Measurements from ENCODE around the gene TMEM63C. TPM values are rescaled to one million over a fixed set of nuclear protein-coding genes. Genes with fewer than 3 reads are reported as not detected.

Gene TMEM63C
- total RNA-seq, 1 donor from 2014 or later: 0.63 TPM

GRCh38 chr14:77219591-77219990 is 38.0 kb downstream of the TMEM63C start:
- intact Hi-C loops (cut with micrococcal nuclease): no loop called here
- Histone ChIP-seq H3K27me3 (ENCODE audit: low read depth) (peaks cover 44% of the 10 kb centered on the region), H3K36me3 (no peaks in the 10 kb centered on the region), H3K9me3 (replicated peaks) (no peaks in the 10 kb centered on the region), H3K27ac (replicated peaks) (no peak overlapping the region), H3K4me3 (no peak overlapping the region), H3K4me1 (peaks cover 12% of the 10 kb centered on the region)
- peak; percentile 31 for DNase-seq
- no peak for TF ChIP-seq CTCF (IDR thresholded peaks at IDR 0.05; ENCODE audit: borderline replicate concordance)

GRCh38 chr14:77220246-77221017 is 38.8 kb downstream of the TMEM63C start:
- no peak for DNase-seq
- Histone ChIP-seq H3K9me3 (replicated peaks) (no peaks in the 10 kb centered on the region), H3K4me1 (peaks cover 12% of the 10 kb centered on the region), H3K4me3 (no peak overlapping the region), H3K36me3 (no peaks in the 10 kb centered on the region), H3K27me3 (ENCODE audit: low read depth) (peaks cover 36% of the 10 kb centered on the region), H3K27ac (replicated peaks) (no peak overlapping the region)
- intact Hi-C loops (cut with micrococcal nuclease): no loop called here
- TF ChIP-seq CTCF (IDR thresholded peaks at IDR 0.05; ENCODE audit: borderline replicate concordance): no peak

GRCh38 chr14:77221241-77221871 is 39.8 kb downstream of the TMEM63C start:
- Histone ChIP-seq H3K9me3 (replicated peaks) (no peaks in the 10 kb centered on the region), H3K27ac (replicated peaks) (no peak overlapping the region), H3K36me3 (no peaks in the 10 kb centered on the region), H3K27me3 (ENCODE audit: low read depth) (peaks cover 27% of the 10 kb centered on the region), H3K4me1 (peaks cover 12% of the 10 kb centered on the region), H3K4me3 (no peak overlapping the region)
- TF ChIP-seq CTCF (IDR thresholded peaks at IDR 0.05; ENCODE audit: borderline replicate concordance): no peak
- intact Hi-C loops (cut with micrococcal nuclease): no loop called here
- DNase-seq: no peak

- H3K27ac ChIP-seq (replicated peaks): no peak overlapping the region
- no peaks in the 10 kb centered on the region for H3K36me3 ChIP-seq
- TF ChIP-seq CTCF (IDR thresholded peaks at IDR 0.05; ENCODE audit: borderline replicate concordance): no peak
- no peak for DNase-seq
- intact Hi-C loops (cut with micrococcal nuclease): no loop called here
- H3K9me3 ChIP-seq (replicated peaks): no peaks in the 10 kb centered on the region
- H3K4me1 ChIP-seq: peaks cover 12% of the 10 kb centered on the region
- H3K4me3 ChIP-seq: no peak overlapping the region
- peaks cover 18% of the 10 kb centered on the region for H3K27me3 ChIP-seq (ENCODE audit: low read depth)
Observed at GRCh38 chr14:77222546-77223225, 41.1 kb downstream of the TMEM63C start.

- intact Hi-C loops (cut with micrococcal nuclease): no loop called here
Observed at GRCh38 chr14:77224212-77224611, 42.6 kb downstream of the TMEM63C start.

More at GRCh38 chr14:77224212-77224611, 42.6 kb downstream of the TMEM63C start:
- Histone ChIP-seq H3K9me3 (replicated peaks) (no peaks in the 10 kb centered on the region), H3K27ac (replicated peaks) (no peak overlapping the region), H3K4me1 (peaks cover 12% of the 10 kb centered on the region), H3K36me3 (no peaks in the 10 kb centered on the region), H3K4me3 (no peak overlapping the region), H3K27me3 (ENCODE audit: low read depth) (peaks cover 9% of the 10 kb centered on the region)
- TF ChIP-seq CTCF (IDR thresholded peaks at IDR 0.05; ENCODE audit: borderline replicate concordance): no peak
- DNase-seq: no peak
